WTC11 (cell line): ENCODE results near the gene COPB2. TPM values are rescaled to one million over a fixed set of nuclear protein-coding genes. Genes with fewer than 3 reads are reported as not detected.

Source experiments
- ATAC-seq: fragments of 200-7000 bp; cut with Tn5 transposase; 2 replicates; pipeline ENCODE4 v1.10.0; 2021; ENCODE audit warnings: mild to moderate bottlenecking, moderate library complexity
- CTCF ChIA-PET: fragments of 300-600 bp; sonication (Branson Sonifier 250); formaldehyde crosslinking; loops from one replicate; lab custom pipeline; 2021; ENCODE audit warnings: antibody characterized with exemption; lab: Charles Lee
- POLR2A ChIA-PET: fragments of 350-600 bp; sonication (Branson Sonifier 250); formaldehyde crosslinking; loops from one replicate; lab custom pipeline; 2021; ENCODE audit warnings: antibody characterized with exemption; lab: Charles Lee
- DNase-seq: peaks from one replicate; pipeline ENCODE4 v3.0.0; 2021; ENCODE audit warnings: low spot score
- H3K27ac Mint-ChIP-seq: 2 replicates; pipeline ENCODE4 v1.8.0; 2021; ENCODE audit warnings: mixed read lengths
- H3K27me3 Mint-ChIP-seq: 2 replicates; pipeline ENCODE4 v1.8.0; 2021; ENCODE audit warnings: low read depth, mild to moderate bottlenecking, moderate library complexity, mixed read lengths
- H3K36me3 Mint-ChIP-seq: 2 replicates; pipeline ENCODE4 v1.8.0; 2021; ENCODE audit warnings: mixed read lengths
- H3K4me1 Mint-ChIP-seq: 2 replicates; pipeline ENCODE4 v1.8.0; 2022; ENCODE audit warnings: mixed read lengths
- H3K4me3 Mint-ChIP-seq: 2 replicates; pipeline ENCODE4 v1.8.0; 2021; ENCODE audit warnings: mild to moderate bottlenecking, moderate library complexity, mixed read lengths
- H3K9me3 Mint-ChIP-seq: 2 replicates; pipeline ENCODE4 v1.8.0; 2021; ENCODE audit warnings: mixed read lengths
- AR ChIP-seq: fragments of 250-450 bp; sonication (Bioruptor Pico); IDR thresholded peaks from 2 replicates; pipeline ENCODE4 v1.9.0; 2021; ENCODE audit warnings: mild to moderate bottlenecking
- CBFB ChIP-seq: sonication (generic); formaldehyde crosslinking; IDR thresholded peaks from 2 replicates; pipeline ENCODE4 v1.8.1; 2022; ENCODE audit warnings: mild to moderate bottlenecking, low read depth, missing genetic modification reagents
- CREB1 ChIP-seq: sonication (generic); formaldehyde crosslinking; IDR thresholded peaks from 2 replicates; pipeline ENCODE4 v1.8.0; 2023; ENCODE audit warnings: mild to moderate bottlenecking, missing genetic modification reagents
- E2F1 ChIP-seq: sonication (generic); formaldehyde crosslinking; IDR thresholded peaks from 2 replicates; pipeline ENCODE4 v1.8.0; 2022; ENCODE audit warnings: mild to moderate bottlenecking, missing genetic modification reagents
- ELF4 ChIP-seq: sonication (generic); formaldehyde crosslinking; IDR thresholded peaks from 2 replicates; pipeline ENCODE4 v1.8.1; 2022; ENCODE audit warnings: low read depth, mild to moderate bottlenecking, moderate library complexity, missing genetic modification reagents
- ERG ChIP-seq: fragments of 250-450 bp; sonication (Bioruptor Pico); IDR thresholded peaks from 2 replicates; pipeline ENCODE4 v1.8.0; 2021; ENCODE audit warnings: mild to moderate bottlenecking
- FOXJ3 ChIP-seq: sonication (generic); formaldehyde crosslinking; IDR thresholded peaks from 2 replicates; pipeline ENCODE4 v1.9.0; 2021; ENCODE audit warnings: missing genetic modification reagents, mild to moderate bottlenecking, borderline replicate concordance
- FOXP1 ChIP-seq: sonication (generic); formaldehyde crosslinking; IDR thresholded peaks from 2 replicates; pipeline ENCODE4 v1.8.0; 2022; ENCODE audit warnings: missing genetic modification reagents, mild to moderate bottlenecking, moderate library complexity, borderline replicate concordance
- GTF2I ChIP-seq: fragments of 250-450 bp; sonication (Bioruptor Pico); conservative IDR thresholded peaks from 2 replicates; pipeline ENCODE4 v1.4.0; 2021; ENCODE audit warnings: mild to moderate bottlenecking
- IRF2 ChIP-seq: sonication (generic); formaldehyde crosslinking; IDR thresholded peaks from 2 replicates; pipeline ENCODE4 v1.8.0; 2022; ENCODE audit warnings: low read depth, missing genetic modification reagents, borderline replicate concordance
- KAT7 ChIP-seq: sonication (generic); formaldehyde crosslinking; IDR thresholded peaks from 2 replicates; pipeline ENCODE4 v1.8.1; 2023; ENCODE audit warnings: missing genetic modification reagents, mild to moderate bottlenecking, borderline replicate concordance
- NFE2L1 ChIP-seq: sonication (generic); formaldehyde crosslinking; IDR thresholded peaks from 2 replicates; pipeline ENCODE4 v1.8.1; 2023; ENCODE audit warnings: missing genetic modification reagents
- OVOL2 ChIP-seq: fragments of 250-450 bp; sonication (Bioruptor Pico); IDR thresholded peaks from 2 replicates; pipeline ENCODE4 v1.9.0; 2021; ENCODE audit warnings: mild to moderate bottlenecking, borderline replicate concordance
- PRDM15 ChIP-seq: sonication (generic); formaldehyde crosslinking; IDR thresholded peaks from 2 replicates; pipeline ENCODE4 v1.8.0; 2022; ENCODE audit warnings: missing genetic modification reagents
- TCF7 ChIP-seq: sonication (generic); formaldehyde crosslinking; IDR thresholded peaks from 2 replicates; pipeline ENCODE4 v1.8.0; 2022; ENCODE audit warnings: mild to moderate bottlenecking, low read depth, missing genetic modification reagents, moderate library complexity
- ZNF121 ChIP-seq: sonication (generic); formaldehyde crosslinking; IDR thresholded peaks from 2 replicates; pipeline ENCODE4 v1.8.0; 2023; ENCODE audit warnings: missing genetic modification reagents
- ZNF512 ChIP-seq: sonication (generic); formaldehyde crosslinking; IDR thresholded peaks from 2 replicates; pipeline ENCODE4 v1.8.1; 2022; ENCODE audit warnings: missing genetic modification reagents, borderline replicate concordance
- ZNF532 ChIP-seq: fragments of 250-450 bp; sonication (Bioruptor Pico); IDR thresholded peaks from 2 replicates; pipeline ENCODE4 v1.9.0; 2021; ENCODE audit warnings: mild to moderate bottlenecking, borderline replicate concordance
- total RNA-seq: library from RNA; stranded (reverse); gene quantifications from 3 replicates; pipeline ENCODE4 v1.2.3, GENCODE V29; 2021

COPB2 gene
- total RNA-seq, 1 experiment from 2014 or later = 141 TPM

GRCh38 chr3:139318431-139318816, 71.0 kb downstream of the COPB2 start:
- no peak for ATAC-seq
- POLR2A ChIA-PET = no interaction called here
- H3K27ac Mint-ChIP-seq = no peak overlapping the region
- no peak for TF ChIP-seq CBFB (CRISPR knock-in tag)
- no peak for TF ChIP-seq CREB1 (CRISPR knock-in tag)
- TF ChIP-seq ZNF532 = no peak
- no peak for TF ChIP-seq AR
- no peak for TF ChIP-seq PRDM15 (CRISPR knock-in tag)
- TF ChIP-seq TCF7 = no peak
- TF ChIP-seq OVOL2 (CRISPR knock-in tag) = no peak
- no peak for TF ChIP-seq NFE2L1 (CRISPR knock-in tag)
- no peak for TF ChIP-seq ELF4 (CRISPR knock-in tag)
- TF ChIP-seq FOXP1 = no peak
- no peak for TF ChIP-seq ZNF512 (CRISPR knock-in tag)
- TF ChIP-seq IRF2 (CRISPR knock-in tag) = no peak
- TF ChIP-seq FOXJ3 (CRISPR knock-in tag) = no peak
- no peak for TF ChIP-seq GTF2I
- no peak for TF ChIP-seq ERG (CRISPR knock-in tag)
- TF ChIP-seq E2F1 = no peak
- TF ChIP-seq ZNF121 (CRISPR knock-in tag) = no peak
- no peak for TF ChIP-seq KAT7 (CRISPR knock-in tag)
- TF ChIP-seq, all 79 proteins: peak for 0
- no peaks in the 10 kb centered on the region for H3K9me3 Mint-ChIP-seq
- CTCF ChIA-PET = interaction anchor here (1.5 to 6.4 kb wide), 8 partner anchors 9 to 378 kb away, joined by 5 to 62 read pairs (median 12); no protein-coding TSS in a partner anchor
- peaks cover 15% of the 10 kb centered on the region for H3K4me1 Mint-ChIP-seq
- no peak for DNase-seq
- H3K4me3 Mint-ChIP-seq = no peak overlapping the region
- no peaks in the 10 kb centered on the region for H3K36me3 Mint-ChIP-seq
- peaks cover 6% of the 10 kb centered on the region for H3K27me3 Mint-ChIP-seq
